Activated CD8-positive, alpha-beta memory T cell treated with anti-CD3 and anti-CD28 coated beads for 36 hours (primary cell): ENCODE results near the gene ZP3. TPM values are rescaled to one million over a fixed set of nuclear protein-coding genes. Genes with fewer than 3 reads are reported as not detected.
"Not testable (repeated sequence)": the region's sequence is repeated elsewhere in the genome, so short reads cannot be mapped to it uniquely, and the experiment has no call there.

Experiments
- CTCF ChIA-PET: fragments of 350-600 bp; sonication (Branson Sonifier 250); formaldehyde crosslinking; loops from one replicate; lab custom pipeline; 2021; ENCODE audit warnings: antibody characterized with exemption; lab: Charles Lee
- POLR2A ChIA-PET: fragments of 350-600 bp; sonication (Branson Sonifier 250); formaldehyde crosslinking; loops from one replicate; lab custom pipeline; 2021; ENCODE audit warnings: antibody characterized with exemption; lab: Charles Lee
- total RNA-seq, 2 experiments: library from RNA; stranded (reverse); gene quantifications; one replicate each; pipeline ENCODE4 v1.2.3, GENCODE V29; 2021

The ZP3 gene
- total RNA-seq, 2 experiments from 2014 or later: 1.5 to 1.6 TPM

DNA sequence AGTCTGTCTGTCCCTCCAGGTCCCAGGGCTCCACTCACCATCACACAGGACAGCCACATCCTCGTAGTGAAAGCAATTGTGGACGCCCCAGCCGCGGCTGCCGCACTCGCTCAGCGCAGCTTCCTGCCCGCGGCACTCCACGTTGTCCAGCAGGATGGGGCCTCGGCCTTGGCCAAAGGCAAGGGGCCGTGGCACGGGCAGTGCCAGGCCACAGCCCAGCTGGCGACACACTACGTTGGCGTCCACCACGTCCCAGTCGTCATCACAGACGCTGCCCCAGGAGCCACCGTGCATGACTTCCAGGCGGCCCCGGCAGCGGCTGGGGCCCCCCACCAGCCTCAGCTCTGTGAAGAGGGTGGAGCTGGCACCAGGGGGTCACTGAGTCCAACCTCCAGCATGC lies 24.5 kb upstream of the ZP3 start:
- ChIA-PET POLR2A (no interaction called here), CTCF (no interaction called here)

DNA sequence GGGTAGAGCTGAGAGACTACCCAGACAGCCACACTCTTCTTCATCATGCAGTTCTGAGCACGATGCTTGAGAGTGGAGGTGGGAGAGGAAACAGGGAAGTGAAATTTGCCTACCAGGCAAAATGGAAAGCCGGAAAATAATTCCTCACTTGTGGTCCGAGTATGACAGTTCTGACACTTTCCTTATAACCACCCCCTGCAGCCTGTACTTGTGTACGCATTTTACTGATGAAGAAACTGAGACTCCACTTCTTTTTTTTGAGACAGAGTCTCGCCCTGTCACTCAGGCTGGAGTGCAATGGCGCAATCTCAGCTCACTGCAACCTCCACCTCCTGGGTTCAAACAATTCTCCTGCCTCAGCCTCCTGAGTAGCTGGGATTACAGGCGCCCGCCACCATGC lies 21.7 kb upstream of the ZP3 start:
- CTCF ChIA-PET, POLR2A ChIA-PET: not testable (repeated sequence)

DNA sequence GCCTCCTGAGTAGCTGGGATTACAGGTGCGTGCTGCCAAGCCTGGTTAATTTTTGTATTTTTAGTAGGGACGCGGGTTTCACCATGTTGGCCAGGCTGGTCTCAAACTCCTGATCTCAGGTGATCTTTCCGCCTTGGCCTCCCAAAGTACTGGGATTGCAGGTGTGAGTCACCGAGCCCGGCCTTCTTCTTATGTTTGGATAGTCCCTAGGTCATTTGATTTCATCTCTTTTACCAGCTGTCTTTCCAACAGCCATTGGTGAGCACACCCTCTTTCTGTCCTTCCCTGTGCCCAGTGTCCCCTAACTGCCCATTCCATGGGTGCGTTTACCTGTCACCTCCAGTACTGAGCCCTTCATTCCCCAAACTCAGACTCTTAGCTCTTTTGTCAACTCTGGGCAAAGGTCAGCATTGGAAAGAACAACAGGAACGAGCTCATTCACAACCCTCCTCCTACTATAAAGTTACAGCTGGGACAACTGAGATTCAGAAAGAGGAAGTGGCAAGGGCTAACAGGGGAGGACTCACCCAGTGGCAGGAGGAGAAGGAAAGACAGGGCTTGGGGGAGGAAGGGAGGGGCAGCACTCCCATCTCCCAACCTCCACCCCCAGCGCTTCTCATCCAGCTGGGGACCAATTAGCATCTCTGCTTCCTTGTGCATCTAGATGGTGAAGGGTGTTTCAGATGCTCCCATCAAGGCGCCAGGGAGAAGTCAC lies 20.8 kb upstream of the ZP3 start:
- ChIA-PET POLR2A (no interaction called here), CTCF (no interaction called here)

DNA sequence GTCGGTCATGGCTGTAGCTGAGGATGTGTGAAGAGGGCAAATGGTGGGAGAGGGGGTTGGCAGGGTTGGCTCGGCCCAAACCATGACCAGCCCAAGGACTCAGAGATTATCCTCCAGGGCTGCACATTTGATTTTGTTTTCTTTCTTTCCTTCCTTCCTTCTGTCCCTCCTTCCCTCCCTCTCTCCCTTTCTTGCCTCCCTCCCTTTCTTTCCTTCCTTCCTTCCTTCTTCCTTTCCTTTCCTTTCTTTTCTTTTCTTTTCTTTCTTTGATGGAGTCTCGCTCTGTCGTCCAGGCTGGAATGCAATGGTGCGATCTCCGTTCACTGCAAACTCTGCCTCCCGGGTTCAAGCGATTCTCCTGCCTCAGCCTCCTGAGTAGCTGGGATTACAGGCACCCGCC lies 19.0 kb upstream of the ZP3 start:
- CTCF ChIA-PET: no interaction called here
- POLR2A ChIA-PET: no interaction called here

DNA sequence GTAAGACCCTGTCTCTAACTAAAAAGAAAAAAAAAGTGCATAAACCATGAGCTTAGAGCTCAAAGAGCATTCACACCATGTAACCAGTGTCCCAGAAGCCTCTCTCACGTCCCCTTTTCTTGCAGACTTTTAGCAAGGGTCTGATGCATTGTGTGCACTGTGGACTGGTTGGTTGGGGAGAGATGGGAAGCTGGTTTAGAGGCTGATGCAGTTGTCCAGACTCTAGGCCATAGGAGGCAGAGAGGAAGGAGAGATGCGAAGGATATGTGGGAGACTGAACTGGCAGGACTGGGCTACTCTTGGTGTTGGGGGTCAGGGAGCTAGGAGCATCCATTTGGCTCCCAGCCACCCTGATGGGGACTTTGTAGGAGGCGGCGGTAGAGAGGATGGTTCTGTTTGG lies 17.0 kb upstream of the ZP3 start:
- CTCF ChIA-PET: interaction anchor here (1.5 kb wide), 1 partner anchor 20 kb away, joined by 4 read pairs; no protein-coding TSS in a partner anchor
- POLR2A ChIA-PET: no interaction called here

DNA sequence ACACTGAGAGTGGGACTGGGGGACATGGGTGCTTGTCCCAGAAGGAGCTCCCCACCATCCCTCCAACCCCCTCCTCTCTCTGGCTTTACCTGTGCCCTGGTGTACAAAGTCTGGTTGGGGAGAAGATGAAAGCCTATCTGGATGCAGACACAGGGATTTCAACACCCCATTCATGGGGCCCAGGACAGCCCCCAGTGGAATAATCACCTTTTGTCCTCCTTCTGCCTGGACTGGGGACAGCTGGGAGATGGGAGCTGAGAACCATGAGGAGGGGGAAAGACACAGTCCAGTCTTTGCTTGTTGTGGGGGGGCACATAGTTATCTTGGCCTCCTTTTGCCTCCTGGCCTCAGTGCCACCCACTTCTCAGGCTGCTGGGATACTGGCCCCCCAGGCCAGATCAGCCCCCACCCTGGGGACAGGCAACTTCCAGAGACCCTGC lies 16.6 kb upstream of the ZP3 start:
- CTCF ChIA-PET: interaction anchor here (1.5 kb wide), 1 partner anchor 20 kb away, joined by 4 read pairs; no protein-coding TSS in a partner anchor

DNA sequence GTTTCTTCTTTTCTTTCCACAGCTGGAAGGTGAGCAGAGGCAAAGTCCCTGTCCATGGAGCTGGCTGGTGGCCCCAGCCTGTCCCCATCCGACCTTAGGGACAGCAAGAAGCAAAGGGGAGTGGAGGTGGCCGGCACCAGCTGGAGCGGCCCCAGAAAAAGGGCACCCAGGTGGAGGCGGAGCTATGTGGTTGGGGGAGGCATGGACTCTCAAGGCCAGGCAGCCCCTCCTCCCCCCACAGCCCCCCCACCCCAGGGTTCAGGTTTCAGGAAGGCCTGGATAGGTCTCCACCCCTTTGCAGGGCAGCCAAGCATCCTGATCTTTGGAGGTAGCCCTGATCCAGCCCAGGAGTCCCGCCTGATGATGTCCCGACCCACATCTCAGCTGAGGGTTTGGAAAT lies 15.2 kb upstream of the ZP3 start, which contains the start of gene SSC4D:
Gene SSC4D (minus strand): TSS at position 161 of the 400 bp plus-strand sequence. CDS start 5,258 bp downstream, outside the sequence.
- ChIA-PET POLR2A (no interaction called here), CTCF (no interaction called here)

More for the DNA sequence above, 16.6 kb upstream of the ZP3 start:
- POLR2A ChIA-PET: no interaction called here

DNA sequence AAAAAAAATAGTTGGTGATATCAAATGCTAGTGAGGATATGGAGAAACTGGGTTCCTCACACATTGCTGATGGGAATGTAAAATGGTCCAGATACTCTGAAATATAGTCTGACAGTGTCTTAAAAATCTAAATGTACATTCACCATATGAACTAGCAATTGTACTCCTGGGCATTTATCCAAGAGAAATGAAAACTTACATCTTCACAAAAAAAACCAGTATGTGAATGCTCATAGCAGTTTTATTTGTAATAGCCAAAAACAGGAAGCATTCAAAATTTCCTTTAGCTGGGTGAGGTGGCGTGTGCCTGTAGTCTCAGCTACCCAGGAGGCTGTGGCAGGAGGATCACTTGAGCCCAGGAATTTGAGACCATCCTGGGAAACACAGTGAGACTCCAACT lies 13.1 kb upstream of the ZP3 start:
- ChIA-PET POLR2A (interaction anchor here (0.6 kb wide), 1 partner anchor 47 kb away, joined by 3 read pairs; no protein-coding TSS in a partner anchor), CTCF (no interaction called here)

DNA sequence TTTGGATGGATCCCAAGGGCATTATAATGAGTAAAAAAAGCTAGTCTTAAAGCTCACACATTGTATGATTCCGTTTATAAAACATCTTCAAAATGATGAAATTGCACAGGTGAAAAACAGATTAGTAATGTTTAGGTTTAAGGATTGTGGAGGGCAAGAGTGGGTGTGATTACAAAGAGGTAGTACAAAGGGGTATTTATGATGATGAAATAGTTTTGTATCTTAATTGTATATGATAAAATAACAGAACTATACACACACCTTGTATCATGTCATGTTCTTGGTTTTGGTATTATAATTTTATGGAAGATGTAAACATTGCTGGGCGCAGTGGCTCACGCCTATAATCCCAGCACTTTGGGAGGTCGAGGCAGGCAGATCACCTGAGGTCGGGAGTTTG lies 12.5 kb upstream of the ZP3 start:
- POLR2A ChIA-PET: interaction anchor here (0.6 kb wide), 1 partner anchor 48 kb away, joined by 3 read pairs; no protein-coding TSS in a partner anchor
- CTCF ChIA-PET: no interaction called here

DNA sequence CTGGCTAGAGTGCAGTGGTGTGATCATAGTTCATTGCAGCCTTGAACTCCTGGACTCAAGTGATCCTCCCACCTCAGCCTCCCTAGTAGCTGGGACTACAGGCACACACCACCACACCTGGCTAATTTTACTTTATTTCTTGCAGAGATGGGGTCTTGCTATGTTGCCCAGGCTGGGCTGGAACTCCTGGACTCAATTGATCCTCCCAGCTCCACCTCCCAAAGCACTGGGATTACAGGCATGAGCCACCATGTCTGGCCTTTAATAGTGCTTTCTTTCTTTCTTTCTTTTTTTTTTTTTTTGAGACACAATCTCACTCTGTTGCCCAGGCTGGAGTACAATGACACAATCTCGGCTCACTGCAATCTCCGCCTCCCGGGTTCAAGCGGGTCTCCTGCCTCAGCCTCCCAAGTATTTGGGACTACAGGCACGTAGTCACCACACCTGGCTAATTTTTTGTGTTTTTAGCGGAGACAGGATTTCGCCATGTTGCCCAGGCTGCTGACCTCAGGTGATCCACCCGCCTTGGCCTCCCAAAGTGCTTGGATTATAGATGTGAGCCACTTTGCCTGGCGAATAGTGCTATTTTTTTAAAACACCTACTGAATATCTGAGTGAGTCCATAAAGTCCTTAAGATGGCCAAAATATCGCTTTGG lies 7.0 kb upstream of the ZP3 start:
- CTCF ChIA-PET, POLR2A ChIA-PET: not testable (repeated sequence)

DNA sequence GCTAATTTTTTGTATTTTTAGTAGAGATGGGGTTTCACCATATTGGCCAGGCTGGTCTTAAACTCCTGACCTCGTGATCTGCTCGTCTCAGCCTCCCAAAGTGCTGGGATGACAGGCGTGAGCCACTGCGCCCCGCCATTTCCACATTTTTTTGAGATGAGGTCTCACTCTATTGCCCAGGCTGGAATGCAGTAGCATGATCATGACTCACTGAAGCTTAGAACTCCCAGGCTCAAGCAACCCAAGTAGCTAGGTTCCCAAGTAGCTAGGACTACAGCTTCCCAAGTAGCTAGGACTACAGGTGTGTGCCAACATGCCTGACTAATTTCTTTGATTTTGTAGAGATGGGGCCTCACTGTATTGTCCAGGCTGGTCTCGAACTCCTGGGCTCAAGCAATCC lies 3.7 kb upstream of the ZP3 start:
- CTCF ChIA-PET, POLR2A ChIA-PET: not testable (repeated sequence)

DNA sequence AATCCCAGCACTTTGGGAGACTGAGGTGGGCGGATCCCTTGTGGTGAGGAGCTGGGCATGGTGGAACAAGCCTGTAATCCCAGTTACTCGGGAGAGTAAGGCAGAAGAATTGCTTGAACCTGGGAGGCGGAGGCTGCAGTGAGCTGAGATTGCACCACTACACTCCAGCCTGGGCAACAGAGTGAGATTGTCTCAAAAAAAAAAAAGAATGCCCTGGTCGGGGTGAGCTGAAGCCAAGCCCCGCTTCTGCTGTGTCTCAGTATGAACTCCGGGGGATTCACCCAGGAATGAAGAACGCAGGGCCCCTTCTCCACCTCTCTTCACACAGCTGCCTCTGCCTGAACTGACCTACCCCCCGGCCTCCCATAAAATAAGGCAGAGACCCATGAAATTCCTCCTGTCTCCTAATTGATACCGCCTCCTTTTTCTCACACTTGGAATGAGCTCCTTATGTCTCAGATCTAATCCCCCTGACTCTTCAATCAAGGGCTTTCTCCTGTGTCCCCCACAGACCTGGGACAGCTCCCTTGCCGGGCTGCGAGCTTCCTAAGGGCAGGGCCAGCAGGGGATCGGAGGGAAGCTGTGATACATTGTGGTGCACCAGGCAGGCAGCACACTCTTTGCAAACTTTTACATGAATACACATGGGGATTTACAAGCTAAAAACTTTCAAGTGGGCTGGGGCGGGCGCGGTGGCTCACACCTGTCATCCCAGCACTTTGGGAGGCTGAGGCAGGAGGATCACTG lies 911 bp upstream of the ZP3 start:
- ChIA-PET POLR2A (no interaction called here), CTCF (interaction anchor here (0.6 kb wide), 1 partner anchor 266 kb away, joined by 3 read pairs; no protein-coding TSS in a partner anchor)

DNA sequence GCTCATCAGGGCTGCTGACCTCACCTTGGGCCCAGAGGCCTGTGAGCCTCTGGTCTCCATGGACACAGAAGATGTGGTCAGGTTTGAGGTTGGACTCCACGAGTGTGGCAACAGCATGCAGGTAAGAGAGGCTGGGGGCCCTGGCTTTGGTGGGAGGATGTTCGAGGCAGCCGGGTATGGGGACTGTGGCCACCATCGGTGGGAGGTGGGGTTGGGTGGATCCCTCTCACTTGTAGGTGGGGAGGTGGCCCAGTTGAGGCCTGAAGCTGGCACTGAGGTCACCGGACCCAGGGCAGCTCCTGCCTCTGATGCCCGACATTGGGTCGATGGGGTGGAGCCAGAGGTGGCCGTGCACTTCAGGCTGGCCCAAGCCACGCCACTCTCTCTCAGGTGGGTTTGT lies 406 bp downstream of the ZP3 start:
- ChIA-PET POLR2A (no interaction called here), CTCF (no interaction called here)

DNA sequence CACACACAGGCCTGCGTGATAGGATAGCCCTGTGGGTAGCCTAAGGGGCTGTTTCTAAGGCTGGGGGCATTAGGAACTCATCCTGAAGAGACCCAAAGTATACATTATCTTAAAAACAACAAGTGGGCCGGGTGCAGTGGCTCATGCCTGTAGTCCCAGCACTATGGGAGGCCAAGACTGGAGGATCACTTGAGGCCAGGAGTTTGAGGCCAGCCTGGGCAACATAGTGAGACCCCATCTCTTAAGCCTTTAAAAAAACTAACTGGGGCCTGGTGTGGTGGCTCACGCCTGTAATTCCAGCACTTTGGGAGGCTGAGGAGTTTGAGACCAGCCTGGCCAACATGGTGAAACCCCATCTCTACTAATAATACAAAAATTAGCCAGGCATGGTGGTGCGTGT lies 808 bp downstream of the ZP3 start:
- CTCF ChIA-PET, POLR2A ChIA-PET: not testable (repeated sequence)

DNA sequence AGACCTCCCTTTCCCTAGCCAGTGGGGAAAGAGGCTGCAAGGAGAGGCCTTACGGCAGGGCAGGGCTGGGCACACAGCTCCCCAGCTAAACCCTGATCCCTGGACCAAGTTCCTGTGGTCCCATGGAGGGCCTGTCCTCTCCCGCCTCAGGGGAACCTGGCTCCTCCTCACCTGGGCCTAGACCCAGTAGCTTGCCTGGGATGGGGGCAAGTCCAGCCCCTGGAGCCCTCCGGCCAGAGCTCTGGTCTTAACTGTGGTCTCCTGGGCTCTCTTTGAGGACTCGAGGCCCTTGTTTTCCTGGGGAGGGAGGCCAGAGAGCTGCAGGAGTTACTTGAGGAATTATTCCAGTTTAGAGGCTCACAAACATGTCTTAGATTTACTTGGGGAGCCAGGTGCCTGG lies 1.5 kb downstream of the ZP3 start:
- POLR2A ChIA-PET: no interaction called here
- CTCF ChIA-PET: no interaction called here

DNA sequence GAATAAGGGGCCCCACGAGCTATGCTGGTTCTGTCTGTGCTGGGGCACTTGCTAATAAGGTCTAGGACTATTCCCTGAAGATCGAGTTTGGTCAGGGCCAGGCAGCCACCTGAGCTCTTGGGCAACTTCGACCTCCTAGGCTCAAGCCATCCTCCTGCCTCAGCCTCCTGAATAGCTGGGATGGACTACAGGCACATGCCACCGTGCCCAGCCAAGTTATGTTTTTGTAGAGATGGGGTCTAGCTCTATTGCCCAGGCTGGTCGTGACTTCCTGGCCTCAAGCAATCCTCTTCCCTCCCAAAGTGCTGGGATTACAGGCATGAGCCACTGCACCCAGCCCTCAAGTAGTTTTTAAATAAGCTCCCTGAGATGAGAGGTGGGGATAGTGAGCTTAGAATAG lies 2.9 kb downstream of the ZP3 start:
- ChIA-PET CTCF (interaction anchor here (1.2 kb wide), 1 partner anchor 19 kb away, joined by 4 read pairs; no protein-coding TSS in a partner anchor), POLR2A (no interaction called here)

DNA sequence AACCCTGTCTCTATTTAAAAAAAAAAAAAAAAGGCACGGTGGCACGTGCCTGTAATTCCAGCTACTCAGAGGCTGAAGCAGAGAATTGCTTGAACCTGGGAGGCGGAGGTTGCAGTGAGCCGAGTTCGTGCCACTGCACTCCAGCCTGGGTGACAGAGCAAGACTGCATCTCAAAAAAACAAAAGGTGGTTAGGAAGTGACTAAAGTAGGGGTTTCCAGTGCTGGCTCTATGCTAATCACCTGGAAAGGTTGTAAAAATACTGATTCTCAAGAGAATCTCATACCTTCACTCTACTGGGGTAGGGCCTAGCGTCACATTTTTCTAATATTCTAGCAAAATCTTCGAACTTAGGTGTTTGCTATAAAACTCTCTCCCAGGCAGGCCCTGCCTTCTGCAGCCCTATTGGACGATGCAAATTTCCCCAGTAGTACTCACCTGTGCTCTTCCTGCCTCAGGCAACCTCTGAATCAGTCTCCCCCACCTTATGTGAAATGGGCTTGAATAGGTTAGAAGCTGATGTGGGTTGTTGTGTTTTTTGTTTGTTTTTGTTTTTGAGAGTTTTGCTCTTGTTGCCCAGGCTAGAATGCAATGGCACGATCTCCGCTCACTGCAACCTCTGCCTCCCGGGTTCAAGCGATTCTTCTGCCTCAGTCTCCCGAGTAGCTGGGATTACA lies 3.5 kb downstream of the ZP3 start:
- CTCF ChIA-PET: interaction anchor here (1.2 kb wide), 1 partner anchor 20 kb away, joined by 4 read pairs; no protein-coding TSS in a partner anchor

DNA sequence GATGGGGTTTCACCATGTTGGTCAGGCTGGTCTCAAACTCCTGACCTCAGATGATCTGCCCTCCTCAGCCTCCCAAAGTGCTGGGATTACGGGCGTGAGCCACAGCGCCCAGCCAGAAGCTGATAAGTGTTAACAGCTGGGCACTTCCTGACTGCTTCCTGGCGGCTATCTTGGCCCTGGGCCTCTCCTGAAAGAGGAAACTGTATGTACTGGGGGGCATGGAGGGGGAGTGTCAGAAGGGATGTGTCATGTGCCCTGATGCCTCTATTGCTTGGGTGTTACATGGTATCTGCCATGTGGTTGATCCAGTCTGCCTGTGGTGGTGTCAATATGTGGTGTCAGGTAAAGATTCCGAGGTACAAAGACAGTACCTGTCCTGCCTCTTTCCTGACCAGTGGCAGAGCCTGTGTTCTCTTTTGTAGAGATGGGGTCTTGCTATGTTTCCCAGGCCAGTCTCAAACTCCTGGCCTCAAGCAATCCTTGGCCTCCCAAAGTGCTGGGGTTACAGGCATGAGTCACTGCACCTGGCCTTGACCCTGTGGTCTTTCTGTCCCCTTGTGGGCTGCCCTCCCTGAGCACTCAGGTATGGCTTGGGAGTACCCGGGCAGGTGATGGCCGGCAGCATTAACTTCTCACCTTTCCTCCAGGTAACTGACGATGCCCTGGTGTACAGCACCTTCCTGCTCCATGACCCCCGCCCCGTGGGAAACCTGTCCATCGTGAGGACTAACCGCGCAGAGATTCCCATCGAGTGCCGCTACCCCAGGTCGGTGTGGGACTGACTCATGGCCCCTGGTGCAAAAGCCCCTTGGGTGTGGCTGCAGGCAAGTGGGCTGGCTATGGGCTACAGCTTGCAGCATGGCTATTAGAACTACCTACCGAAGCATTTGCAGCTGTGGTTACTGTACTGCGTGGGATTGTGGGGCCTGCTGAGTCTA lies 4.4 kb downstream of the ZP3 start:
- ChIA-PET POLR2A (no interaction called here), CTCF (no interaction called here)

More for the DNA sequence above, 3.5 kb downstream of the ZP3 start:
- POLR2A ChIA-PET: no interaction called here
